WTC11 (cell line): ENCODE results near the gene ZNF587. TPM values are rescaled to one million over a fixed set of nuclear protein-coding genes. Genes with fewer than 3 reads are reported as not detected.
A peak's percentile ranks its signal among the peaks of the same experiment; 100 is the strongest.

Experiments used
- AFF4 ChIP-seq: sonication (generic); formaldehyde crosslinking; IDR thresholded peaks from 2 replicates; pipeline ENCODE4 v1.8.1; 2023; ENCODE audit warnings: mild to moderate bottlenecking, missing genetic modification reagents, borderline replicate concordance
- ARID4B ChIP-seq: sonication (generic); formaldehyde crosslinking; IDR thresholded peaks from 2 replicates; pipeline ENCODE4 v1.8.0; 2023; ENCODE audit warnings: missing genetic modification reagents, mild to moderate bottlenecking, borderline replicate concordance
- CREB1 ChIP-seq: sonication (generic); formaldehyde crosslinking; IDR thresholded peaks from 2 replicates; pipeline ENCODE4 v1.8.0; 2023; ENCODE audit warnings: mild to moderate bottlenecking, missing genetic modification reagents
- E2F1 ChIP-seq: sonication (generic); formaldehyde crosslinking; IDR thresholded peaks from 2 replicates; pipeline ENCODE4 v1.8.0; 2022; ENCODE audit warnings: mild to moderate bottlenecking, missing genetic modification reagents
- ESRRA ChIP-seq: sonication (generic); formaldehyde crosslinking; IDR thresholded peaks from 2 replicates; pipeline ENCODE4 v1.8.1; 2022; ENCODE audit warnings: mild to moderate bottlenecking, missing genetic modification reagents, borderline replicate concordance
- ETV6 ChIP-seq: sonication (generic); formaldehyde crosslinking; IDR thresholded peaks from 2 replicates; pipeline ENCODE4 v1.8.1; 2022; ENCODE audit warnings: mild to moderate bottlenecking, missing genetic modification reagents
- FOXK1 ChIP-seq: sonication (generic); formaldehyde crosslinking; IDR thresholded peaks from 2 replicates; pipeline ENCODE4 v1.8.0; 2022; ENCODE audit warnings: mild to moderate bottlenecking, moderate library complexity, missing genetic modification reagents
- FOXP4 ChIP-seq: sonication (generic); formaldehyde crosslinking; IDR thresholded peaks from 2 replicates; pipeline ENCODE4 v1.8.0; 2022; ENCODE audit warnings: mild to moderate bottlenecking, missing genetic modification reagents
- GRHL2 ChIP-seq: fragments of 250-450 bp; sonication (Bioruptor Pico); IDR thresholded peaks from 2 replicates; pipeline ENCODE4 v1.8.0; 2022; ENCODE audit warnings: mild to moderate bottlenecking, moderate library complexity; ENCODE audit not compliant: insufficient replicate concordance, severe bottlenecking
- HMGA2 ChIP-seq: fragments of 250-450 bp; sonication (Bioruptor Pico); IDR thresholded peaks from 2 replicates; pipeline ENCODE4 v1.4.0; 2021; ENCODE audit warnings: mild to moderate bottlenecking, moderate library complexity
- JUN ChIP-seq: sonication (generic); formaldehyde crosslinking; IDR thresholded peaks from 2 replicates; pipeline ENCODE4 v1.8.0; 2023; ENCODE audit warnings: mild to moderate bottlenecking, missing genetic modification reagents
- MAX ChIP-seq: sonication (generic); formaldehyde crosslinking; IDR thresholded peaks from 2 replicates; pipeline ENCODE4 v1.8.0; 2022; ENCODE audit warnings: mild to moderate bottlenecking, missing genetic modification reagents
- MXD4 ChIP-seq: fragments of 250-450 bp; sonication (Bioruptor Pico); IDR thresholded peaks from 2 replicates; pipeline ENCODE4 v1.8.0; 2021; ENCODE audit warnings: mild to moderate bottlenecking, moderate library complexity, borderline replicate concordance
- NR3C1 ChIP-seq: sonication (generic); formaldehyde crosslinking; conservative IDR thresholded peaks from 2 replicates; pipeline ENCODE4 v1.8.1; 2023; ENCODE audit warnings: low read depth, mild to moderate bottlenecking, missing genetic modification reagents
- SP1 ChIP-seq: sonication (generic); formaldehyde crosslinking; conservative IDR thresholded peaks from 2 replicates; pipeline ENCODE4 v1.8.1; 2022; ENCODE audit warnings: missing genetic modification reagents
- TCF7 ChIP-seq: sonication (generic); formaldehyde crosslinking; IDR thresholded peaks from 2 replicates; pipeline ENCODE4 v1.8.0; 2022; ENCODE audit warnings: mild to moderate bottlenecking, low read depth, missing genetic modification reagents, moderate library complexity
- total RNA-seq: library from RNA; stranded (reverse); gene quantifications from 3 replicates; pipeline ENCODE4 v1.2.3, GENCODE V29; 2021

The ZNF587 gene
- total RNA-seq, 1 experiment from 2014 or later = 57.0 TPM

- TF ChIP-seq ESRRA (no peak), TCF7 (no peak), MAX (CRISPR knock-in tag) (peak; percentile 35; the same call in 1 of the 2 replicates), MXD4 (CRISPR knock-in tag) (no peak), ETV6 (no peak), FOXK1 (CRISPR knock-in tag) (peak; percentile 77), CREB1 (CRISPR knock-in tag) (no peak), JUN (no peak), ARID4B (CRISPR knock-in tag) (no peak; the same call in 1 of the 2 replicates), E2F1 (CRISPR knock-in tag) (no peak), SP1 (CRISPR knock-in tag) (no peak), NR3C1 (CRISPR knock-in tag) (no peak), GRHL2 (no peak), AFF4 (no peak), HMGA2 (no peak), FOXP4 (CRISPR knock-in tag) (peak; percentile 22; the same call in 1 of the 2 replicates)
Observed at GRCh38 chr19:57887195-57887941, 37.7 kb downstream of the ZNF587 start (continued).
